Left ventricle myocardium superior (tissue), 1 donor: ENCODE results near the gene TMEM184B. TPM values are rescaled to one million over a fixed set of nuclear protein-coding genes. Genes with fewer than 3 reads are reported as not detected.

Experiments used
- ATAC-seq: fragments of 200-7000 bp; cut with Tn5 transposase; one replicate; pipeline ENCODE4 v1.9.1; 2020; ENCODE audit warnings: mild to moderate bottlenecking, moderate library complexity
- DNase-seq: peaks from one replicate; pipeline ENCODE4 v3.0.0-alpha.2; 2020
- intact Hi-C: fragments of 100-400 bp; cut with micrococcal nuclease; formaldehyde crosslinking; loops from one replicate; pipeline ENCODE4 v1.11.0; 2022
- long read RNA-seq: library from polyadenylated mRNA; unstranded; transcript quantifications from one replicate; pipeline ENCODE4 v2.0.0, GENCODE V29; 2021
- total RNA-seq: library from RNA; stranded (reverse); fragmentation: NEBNext Ultra II Directional; extraction: Animal tissue kit (Norgen Biotek cat#: 25700); gene quantifications from one replicate; pipeline ENCODE4 v1.2.1, GENCODE V29; 2021
- donor health status: DM: no; HTN: yes; CAD: no; lungs with severe emphysema.

The TMEM184B gene
- total RNA-seq, result 42.8 TPM
- long read RNA-seq, full-length matches to known transcripts, result 51 of 78 reads
- long read RNA-seq, partial matches to known transcripts, result 15 of 78 reads
- long read RNA-seq, other reads (novel, unspliced or antisense), result 12 of 78 reads

DNA sequence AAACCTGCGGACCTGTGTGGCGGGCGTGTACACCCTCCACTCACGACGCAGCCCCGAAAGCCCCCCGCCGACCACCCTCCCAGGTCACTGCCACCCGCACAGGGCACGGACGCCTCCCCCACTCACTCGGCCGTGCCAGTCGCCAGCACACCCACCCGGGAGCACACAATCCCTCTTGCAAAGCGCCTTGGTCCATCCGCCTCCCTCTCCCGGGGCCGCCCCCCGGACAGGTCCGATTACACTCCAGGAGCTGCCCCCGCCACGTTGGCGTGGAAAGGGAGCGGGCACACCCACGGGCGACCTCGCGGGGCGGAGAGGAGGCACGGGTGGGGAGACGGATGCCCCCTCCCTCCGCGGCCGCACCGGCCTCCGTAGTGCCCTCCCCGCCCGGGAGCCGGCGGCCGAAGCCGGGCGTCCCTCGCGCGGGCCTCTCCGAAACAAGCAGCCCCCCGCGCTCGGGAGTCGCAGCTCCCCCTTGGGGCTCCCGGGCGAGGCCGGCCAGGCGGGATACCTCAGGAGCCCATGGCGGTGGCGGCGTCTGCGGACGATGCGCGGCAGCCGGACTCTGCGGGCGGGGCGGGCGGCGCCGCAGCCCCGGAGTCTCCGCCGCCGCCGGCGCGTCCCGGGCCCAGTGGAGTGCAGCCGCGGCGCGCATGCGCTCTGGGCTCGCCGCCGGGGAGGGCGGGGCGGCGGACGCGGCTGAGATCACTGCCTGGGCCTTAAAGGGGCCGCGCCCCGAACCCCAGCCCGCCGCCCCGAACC lies at the start of gene TMEM184B:
TMEM184B (minus strand) TSS at position 638 of the 762 bp plus-strand sequence. CDS start 25,049 bp downstream, outside the sequence.
- DNase-seq, result peak; percentile 91
- intact Hi-C loops, result no loop called here
- peak; percentile 95 for ATAC-seq

DNA sequence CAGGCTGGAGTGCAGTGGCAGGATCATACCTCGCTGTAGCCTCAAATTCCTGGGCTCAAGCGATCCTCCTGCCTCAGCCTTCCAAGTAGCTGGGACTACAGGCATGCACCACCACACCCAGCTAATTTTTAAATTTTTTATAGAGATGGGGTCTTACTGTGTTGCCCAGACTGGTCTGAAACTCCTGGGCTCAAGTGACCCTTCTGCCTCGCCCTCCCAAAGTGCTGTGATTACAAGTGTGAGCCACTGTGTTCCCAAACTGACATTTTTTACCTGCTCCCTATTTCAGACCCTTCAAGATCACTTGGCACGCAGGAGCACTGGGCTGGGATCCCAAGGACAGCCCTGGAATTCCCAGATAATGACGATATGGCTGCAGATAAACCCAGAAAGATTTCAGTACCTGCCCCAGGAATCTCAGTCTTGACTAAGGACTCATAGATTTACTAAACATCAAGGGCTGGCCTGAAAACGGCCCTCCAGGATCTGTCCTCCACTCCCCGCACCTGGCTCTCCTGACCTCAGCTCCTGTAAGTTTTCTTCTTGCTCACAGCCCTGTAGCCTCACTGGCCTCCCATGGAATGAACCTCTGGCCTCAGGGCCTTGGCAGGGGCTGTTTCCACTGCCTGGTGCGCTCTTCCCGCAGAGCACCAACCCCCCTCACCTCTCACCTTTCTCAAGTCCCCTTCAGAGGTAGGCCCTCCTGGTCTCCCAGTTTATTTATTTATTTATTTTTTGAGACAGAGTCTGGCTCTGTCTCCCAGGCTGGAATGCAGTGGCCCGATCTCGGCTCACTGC lies 48.0 kb upstream of the TMEM184B start:
- ATAC-seq, result no peak
- intact Hi-C loops, result no loop called here
- DNase-seq, result no peak

DNA sequence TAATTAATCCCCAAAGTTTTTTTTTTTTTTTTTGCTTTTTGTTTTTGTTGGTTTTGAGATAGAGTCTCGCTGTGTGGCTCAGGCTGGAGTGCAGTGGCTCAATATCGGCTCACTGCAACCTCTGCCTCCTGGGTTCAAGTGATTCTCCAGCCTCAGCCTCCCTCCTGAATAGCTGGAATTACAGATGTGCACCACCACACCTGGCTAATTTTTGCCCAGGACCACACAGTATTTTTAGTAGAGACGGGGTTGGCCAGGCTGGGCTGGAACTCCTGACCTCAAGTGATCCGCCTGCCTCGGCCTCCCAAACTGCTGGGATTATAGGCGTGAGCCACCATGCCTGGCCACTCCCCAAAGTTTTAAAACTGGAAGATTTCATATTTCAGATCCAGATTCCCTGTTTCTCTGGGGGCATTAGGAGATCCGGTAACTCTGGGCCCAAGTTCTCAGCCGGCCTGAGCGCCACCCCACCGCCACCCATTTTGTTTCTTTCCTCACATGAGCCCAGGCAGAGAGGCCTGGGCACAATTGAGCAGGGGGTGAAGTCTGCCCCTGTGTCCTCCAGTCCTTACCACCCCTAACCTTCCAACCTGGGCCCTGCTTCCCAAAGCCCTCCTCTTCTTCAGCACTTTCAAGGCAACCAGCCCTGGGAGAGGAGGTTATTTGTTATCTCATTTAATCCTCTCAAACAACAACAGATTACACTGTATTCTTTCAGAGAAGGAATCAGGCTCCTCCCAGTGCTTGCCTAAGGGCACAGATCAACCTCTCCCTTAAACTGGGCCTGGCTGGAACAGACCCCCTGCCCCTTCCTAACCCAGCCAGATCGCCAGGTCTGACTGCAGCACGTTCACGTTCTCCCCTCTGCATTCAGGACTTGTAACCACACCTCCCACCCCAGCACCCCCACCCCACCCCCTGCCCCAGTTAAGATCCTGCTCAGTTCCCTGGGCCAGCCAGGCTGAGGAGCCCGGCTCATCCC lies 46.3 kb upstream of the TMEM184B start:
- no peak for ATAC-seq
- intact Hi-C loops, result no loop called here
- DNase-seq, result no peak

DNA sequence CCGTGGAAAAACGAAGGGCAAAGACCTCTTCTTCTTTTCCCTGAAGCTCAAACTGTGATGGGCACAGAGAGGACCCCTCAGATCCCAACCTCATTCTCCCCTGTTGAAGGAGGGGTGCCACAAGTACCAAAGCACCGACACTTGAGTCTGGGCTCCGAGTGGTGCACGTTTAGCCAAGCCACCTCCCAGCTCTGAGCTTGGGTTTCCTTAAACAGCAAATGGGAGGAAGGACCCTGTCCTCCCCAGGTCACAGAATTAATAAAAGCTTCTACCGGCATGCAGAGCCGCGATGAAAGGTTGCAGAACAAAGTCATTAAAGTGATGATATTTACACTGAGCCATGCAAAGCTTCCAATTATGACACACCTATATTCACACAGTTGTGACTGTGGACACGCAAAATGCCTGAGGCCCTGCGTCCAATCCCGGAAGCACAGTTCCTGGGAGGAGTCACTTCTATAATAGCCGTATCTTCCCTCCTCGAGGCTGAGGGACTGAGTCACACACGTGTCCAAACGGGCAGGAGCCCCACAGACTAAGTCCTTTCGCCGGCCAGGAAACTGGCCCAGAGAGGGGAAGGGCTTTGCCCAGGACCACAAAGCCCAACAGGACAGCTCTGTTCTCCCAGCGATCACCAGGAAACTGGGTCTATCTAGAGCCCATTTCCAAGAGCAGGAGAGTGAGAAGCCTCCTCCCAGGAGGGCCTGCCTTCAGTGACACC lies 45.3 kb upstream of the TMEM184B start:
- ATAC-seq, result peak; percentile 55
- DNase-seq, result peak; percentile 67
- intact Hi-C loops, result no loop called here

DNA sequence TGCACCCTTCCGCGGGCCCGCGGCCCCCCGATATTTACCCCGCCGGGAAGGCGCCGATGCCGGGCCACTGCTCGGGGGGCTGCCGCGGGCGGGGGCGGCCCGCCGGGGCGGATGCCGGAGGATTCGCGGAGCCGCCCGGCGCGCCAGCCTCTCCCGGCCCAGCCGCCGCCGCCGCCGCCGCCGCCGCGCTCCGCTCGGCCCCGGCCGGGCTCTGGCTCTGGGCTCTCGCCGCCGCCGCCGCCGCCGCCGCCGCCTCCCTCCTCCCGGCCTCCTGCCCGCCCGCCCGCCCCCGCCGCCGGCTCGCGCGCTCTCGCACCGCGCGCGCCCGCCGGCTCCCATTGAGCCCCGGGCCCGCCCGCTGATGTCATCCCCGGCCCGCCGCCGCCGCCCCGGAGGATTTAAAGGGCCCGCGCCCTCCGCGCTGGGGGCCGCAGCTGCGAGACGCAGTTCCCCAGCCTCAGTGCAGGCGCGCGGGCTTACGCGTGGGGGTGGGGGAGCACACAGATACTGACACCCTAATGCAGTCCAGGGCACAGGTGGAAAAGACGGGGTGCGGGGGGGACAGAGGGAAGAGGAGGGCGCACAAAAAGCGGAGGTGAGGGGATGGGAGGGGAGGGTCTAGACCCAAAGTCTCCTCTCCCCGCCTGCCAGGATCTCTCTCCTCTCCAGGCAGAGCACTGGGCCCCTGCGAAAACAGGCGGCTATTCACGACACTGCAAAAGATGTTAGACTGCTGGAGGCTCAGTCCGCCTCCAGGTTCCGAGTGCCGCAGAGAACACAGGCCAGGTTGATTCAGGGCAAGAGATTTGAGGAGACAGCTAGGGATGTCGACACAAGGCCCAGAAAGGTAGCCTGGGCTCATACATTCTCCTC lies 44.5 kb upstream of the TMEM184B start, which contains the start of gene CSNK1E:
CSNK1E (minus strand) TSS at position 312 of the 873 bp plus-strand sequence. CDS start 3,276 bp downstream, outside the sequence.
- DNase-seq, result peak; percentile 92
- ATAC-seq, result peak; percentile 75
- intact Hi-C loops, result no loop called here

DNA sequence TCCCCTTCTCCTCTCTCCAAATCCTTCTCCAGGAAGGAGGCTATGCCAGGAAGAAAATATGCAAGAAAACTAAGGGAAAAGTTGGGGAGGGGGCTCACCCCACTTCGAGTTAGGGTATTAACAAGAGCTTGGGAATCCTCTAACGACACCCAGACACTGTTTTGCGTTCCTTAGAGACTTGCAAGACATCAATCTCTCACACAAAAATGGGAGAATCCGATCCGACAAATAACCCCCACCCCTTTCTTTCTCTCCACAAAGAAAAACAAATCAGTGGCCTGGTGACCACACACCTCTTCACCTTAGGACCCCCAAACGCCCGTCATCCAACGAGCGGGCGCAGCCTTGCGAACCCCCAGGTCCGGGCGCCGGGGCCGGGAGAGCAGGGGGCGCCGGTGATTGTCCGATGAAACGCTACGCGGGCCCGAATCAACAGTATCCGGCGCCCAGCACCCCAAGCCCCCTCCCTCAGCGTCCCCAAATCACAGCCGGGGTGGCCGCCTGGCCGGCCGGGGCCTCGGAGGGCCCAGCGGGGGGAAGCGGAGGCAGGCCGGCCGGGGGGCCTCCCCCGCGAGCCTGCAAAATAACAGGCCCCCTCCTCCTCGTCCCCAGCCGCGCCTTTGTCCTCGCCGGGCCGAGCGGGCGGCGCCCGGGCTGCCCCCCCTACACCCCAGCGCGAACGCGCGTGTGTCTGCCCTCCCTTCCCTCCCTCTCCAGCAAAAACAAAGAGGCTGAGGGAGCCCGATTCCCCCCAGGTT lies 43.7 kb upstream of the TMEM184B start:
- ATAC-seq, result peak; percentile 61
- intact Hi-C loops, result no loop called here
- DNase-seq, result peak; percentile 84

DNA sequence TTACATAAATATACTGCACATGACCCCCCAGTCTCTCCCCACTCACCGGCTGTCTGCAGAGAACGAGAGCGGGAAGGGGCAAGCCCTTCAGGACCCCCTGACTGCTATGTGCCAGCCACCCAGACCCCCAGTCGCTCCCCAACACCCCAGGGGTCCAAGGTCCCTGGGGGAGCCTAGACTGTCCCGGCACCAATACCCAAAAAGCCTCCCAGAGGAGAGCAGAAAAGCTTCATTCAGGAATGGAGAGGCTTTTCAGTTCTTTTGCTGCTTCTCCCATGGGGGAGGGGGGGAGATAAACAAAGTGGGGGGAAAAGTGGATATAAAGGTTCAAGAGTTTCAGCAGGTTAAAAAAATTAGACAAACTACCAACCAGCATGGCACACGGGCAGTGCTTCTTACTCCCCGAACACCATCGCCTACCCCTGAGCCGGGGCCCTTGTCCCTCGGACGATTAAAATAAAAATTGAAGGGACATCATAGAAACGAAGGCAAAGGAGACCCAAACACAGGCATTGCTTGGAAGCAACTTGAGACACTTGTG lies 43.1 kb upstream of the TMEM184B start:
- intact Hi-C loops, result no loop called here
- no peak for ATAC-seq
- no peak for DNase-seq

DNA sequence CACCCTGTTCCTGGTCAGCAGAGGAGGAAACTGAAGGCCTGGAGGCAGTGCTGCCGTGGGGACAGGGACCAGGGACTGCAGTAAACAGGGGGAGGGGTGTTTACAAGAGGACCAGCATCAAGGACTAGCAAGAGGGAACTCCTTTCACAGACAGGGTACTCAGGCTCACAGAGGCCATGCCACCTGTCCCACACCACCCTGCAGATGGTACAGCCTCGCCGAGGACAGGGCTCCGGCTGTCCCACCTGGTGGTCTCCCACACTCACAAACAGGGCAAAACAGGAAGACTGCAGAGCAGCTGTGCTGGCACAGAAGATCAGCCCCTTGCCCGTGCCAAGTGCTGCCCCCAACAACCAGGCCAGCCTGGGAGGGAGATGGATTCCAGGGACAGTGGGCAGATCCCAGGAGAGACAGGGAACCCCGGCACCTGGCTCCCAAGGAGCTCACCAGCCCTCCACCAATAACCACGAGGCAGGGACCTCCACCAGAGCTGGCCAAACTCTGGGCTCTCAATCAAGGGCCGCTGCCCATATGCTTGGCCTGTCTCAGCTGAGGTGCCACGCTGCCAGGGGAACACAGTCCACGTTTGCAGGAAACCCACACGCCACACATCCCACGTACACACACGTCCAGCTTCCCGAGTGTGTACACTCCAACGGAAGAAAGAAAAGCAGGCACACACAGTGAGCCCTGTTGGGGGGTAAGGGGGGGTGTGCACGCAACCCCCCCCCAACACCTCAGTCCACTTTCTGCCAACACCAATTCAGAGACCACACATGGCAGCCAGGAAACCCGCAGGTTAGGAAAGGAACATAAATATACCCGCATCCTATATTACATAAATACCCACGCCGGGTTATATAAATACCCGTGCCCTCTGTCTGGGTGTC lies 42.4 kb upstream of the TMEM184B start:
- peak; percentile 47 for DNase-seq
- ATAC-seq, result no peak
- intact Hi-C loops, result no loop called here

DNA sequence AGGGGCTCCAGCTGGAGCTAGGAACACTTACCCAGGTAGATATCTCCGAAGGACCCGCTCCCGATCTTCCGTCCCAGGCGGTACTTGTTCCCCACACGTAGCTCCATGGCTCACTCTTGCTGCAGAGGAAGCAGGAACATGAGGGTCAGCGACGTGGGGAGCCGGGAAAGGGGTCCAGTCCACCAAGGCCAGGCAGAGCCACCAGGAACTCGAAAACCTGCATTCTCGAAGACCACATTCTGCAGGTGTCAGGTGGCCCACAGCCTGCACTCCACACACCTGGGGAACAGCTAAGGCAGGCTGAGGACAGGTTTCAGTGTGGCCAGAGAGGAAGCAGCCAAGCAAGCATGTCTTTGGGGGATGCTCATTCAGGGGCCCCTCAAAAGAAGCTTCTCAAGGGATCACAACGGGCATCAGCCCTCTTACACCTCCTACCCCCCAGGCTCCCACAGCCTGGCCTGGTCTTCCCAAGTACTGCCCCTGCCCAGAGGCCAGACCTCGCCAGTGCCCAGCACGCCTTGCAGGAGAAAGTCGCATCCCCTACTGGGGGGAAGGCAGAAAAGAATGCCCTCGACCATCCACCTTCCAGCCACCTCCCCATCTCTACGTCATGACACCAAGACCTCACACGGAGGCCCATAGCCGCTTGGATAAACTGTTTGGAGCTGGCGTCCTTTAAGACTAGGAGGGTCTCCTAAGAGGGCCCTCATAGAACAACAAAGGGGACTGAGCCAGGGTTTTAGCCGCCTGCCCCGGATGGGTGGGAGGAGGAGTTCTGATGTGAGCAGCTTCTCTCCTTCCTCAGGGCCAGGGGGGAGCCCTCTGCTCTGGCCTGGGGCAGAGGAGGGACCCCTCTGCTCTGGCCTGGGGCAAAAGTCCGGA lies 41.5 kb upstream of the TMEM184B start:
- ATAC-seq, result no peak
- no peak for DNase-seq
- intact Hi-C loops, result no loop called here

DNA sequence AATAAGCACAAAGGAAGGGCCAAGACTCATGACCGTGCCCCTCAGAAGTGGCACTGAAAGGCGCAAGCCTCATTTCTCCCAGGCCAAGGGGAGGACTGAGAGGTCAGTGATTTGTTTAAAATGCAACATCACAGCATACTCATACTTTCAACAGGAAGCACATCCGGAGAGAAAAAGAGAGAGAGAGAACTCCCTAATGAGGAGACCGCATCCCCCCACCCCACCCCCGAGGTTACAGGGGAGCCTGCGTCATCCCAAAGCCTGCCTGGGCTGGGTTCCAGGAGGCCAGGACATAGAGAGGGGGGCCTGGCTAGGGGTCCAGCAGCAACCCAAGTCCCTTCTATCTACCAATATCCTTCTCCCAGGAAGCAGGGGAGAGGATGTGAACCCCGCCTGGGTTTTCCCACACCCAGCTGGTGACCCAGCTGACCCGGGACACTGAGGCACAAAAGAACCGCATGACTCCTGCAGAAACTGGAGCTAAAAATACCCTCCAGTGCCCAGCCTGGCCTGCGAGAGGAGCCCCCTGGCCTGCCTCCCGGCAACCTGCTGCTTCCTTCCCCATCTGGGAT lies 40.7 kb upstream of the TMEM184B start:
- ATAC-seq, result peak; percentile 21
- intact Hi-C loops, result no loop called here
- peak; percentile 83 for DNase-seq

DNA sequence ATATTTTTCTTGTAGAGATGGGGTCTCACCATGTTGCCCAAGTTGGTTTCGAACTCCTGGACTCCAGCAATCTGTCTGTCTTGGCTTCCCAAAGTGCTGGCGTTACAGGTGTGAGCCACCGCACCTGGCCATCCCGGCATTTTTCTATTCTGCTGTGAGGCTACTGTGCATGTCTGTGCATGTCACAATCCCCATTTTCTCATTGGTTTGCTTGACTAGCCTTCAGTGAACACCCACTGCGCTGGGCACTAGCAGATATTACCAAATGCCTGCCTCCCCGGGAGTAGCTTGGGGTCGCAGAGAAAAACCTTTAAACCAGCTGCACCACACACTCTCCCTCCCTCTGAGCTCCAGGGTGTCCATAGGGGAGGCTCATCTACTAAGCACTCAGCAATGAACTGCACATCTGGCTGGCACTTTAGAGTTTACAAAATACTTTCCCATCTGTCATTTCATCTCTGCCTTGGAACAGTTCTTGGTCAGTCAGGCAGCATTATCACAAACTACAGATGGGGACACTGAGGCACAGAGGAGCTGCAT lies 39.5 kb upstream of the TMEM184B start:
- DNase-seq, result no peak
- intact Hi-C loops, result no loop called here
- ATAC-seq, result no peak

DNA sequence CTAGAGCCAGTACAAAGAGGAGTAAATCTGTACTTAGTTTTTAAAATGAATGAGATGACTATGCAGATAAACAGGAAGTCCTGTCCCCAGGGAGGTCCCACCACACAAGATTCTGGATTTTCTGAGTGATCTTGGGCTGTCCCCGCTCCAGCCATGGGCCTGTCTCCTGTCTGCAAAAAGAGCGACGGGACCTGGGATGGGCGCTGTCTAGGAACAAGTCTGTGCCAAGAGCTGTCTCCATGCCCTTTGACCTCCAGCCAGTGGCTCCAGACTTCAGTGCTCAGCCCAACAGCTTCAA lies 38.5 kb upstream of the TMEM184B start:
- ATAC-seq, result no peak
- intact Hi-C loops, result no loop called here
- no peak for DNase-seq

DNA sequence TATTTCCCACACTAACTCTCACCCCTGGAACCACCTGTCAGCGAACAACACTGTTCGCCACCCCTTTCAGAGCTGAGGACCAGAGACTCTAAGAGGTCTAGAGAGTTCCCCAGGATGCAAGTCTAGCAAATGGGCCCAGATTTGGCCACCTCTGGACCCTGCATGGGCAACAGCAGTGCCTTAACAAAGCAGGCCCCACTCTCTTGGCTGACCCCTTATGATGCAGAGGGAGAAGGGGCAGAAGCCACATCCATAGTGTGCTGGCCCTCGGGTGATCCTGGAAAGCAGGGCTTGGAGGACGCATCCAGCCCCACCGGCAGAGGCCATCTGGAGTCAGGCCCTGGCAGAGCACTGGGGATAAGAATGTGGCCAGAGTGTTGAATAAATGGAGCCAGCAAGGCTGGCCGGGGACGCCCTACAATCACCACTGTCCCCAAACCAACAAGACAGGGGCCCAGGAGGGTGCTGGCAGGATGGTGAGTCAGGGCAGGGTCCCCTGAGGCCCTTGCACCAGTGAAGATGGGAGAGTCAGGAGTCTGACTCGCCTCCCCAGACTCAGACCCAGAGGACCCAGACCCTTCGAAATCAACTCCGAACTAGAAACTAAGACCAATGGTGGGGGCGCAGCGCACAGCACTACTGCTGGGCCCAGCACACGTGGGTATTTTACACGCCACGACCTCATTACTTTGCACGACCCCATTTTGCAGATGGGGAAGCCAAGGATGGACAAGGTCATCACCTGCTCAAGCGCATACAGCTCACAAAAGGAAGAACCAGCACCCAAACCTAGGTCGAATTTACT lies 37.9 kb upstream of the TMEM184B start:
- intact Hi-C loops, result no loop called here
- peak; percentile 14 for ATAC-seq
- DNase-seq, result peak; percentile 63
